H1 (cell line): ENCODE measurements around the gene CHI3L2. TPM values are rescaled to one million over a fixed set of nuclear protein-coding genes. Genes with fewer than 3 reads are reported as not detected.

Source experiments
- ATF3 ChIP-seq: IDR thresholded peaks from 2 replicates; pipeline ENCODE4 v1.6.1; 2011; ENCODE audit warnings: low read depth, mild to moderate bottlenecking, low read length; ENCODE audit not compliant: insufficient read depth
- CTCF ChIP-seq, 3 experiments: IDR thresholded peaks; 1 replicate in 2 of 3; 2 replicates in 1 of 3; pipeline versions ENCODE4 v1.5.1 to v1.6.1; 2011; ENCODE audit warnings: low read length in 3 of 3, mild to moderate bottlenecking in 3 of 3, inconsistent platforms in 2 of 3, low read depth in 1 of 3, moderate library complexity in 1 of 3; ENCODE audit not compliant: insufficient read depth in 1 of 3; ENCODE audit errors: control extremely low read depth in 1 of 3
- HDAC2 ChIP-seq, 2 experiments: fragments of 300-600 bp in 1 of 2; sonication (generic) in 1 of 2; IDR thresholded peaks; 2 replicates each; pipeline ENCODE4 v1.6.1; 2011 to 2012; ENCODE audit warnings: low read depth in 2 of 2, low read length in 2 of 2, mild to moderate bottlenecking in 2 of 2, moderate library complexity in 2 of 2, borderline replicate concordance in 1 of 2, inconsistent platforms in 1 of 2
- POLR2A ChIP-seq, 2 experiments: IDR thresholded peaks; 1 replicate in 1 of 2; 2 replicates in 1 of 2; pipeline ENCODE4 v1.6.1; 2011; ENCODE audit warnings: low read depth in 2 of 2, low read length in 2 of 2, mild to moderate bottlenecking in 2 of 2; ENCODE audit errors: control extremely low read depth in 1 of 2
- TBP ChIP-seq: IDR thresholded peaks from 2 replicates; pipeline ENCODE4 v1.6.1; 2011; ENCODE audit warnings: low read depth, low read length, improper control_type of control experiment
- USF2 ChIP-seq: IDR thresholded peaks from 2 replicates; pipeline ENCODE4 v1.6.1; 2011; ENCODE audit warnings: low read length, improper control_type of control experiment
- polyA plus RNA-seq, 7 experiments: library from polyadenylated mRNA; depleted of rRNA in 3 of 7; stranded (reverse) in 5 of 7; unstranded in 2 of 7; fragments of >200 nt in 5 of 7; fragments of 200-250 nt in 2 of 7; gene quantifications; 1 replicate in 5 of 7; 2 replicates in 1 of 7; 4 replicates in 1 of 7; pipeline versions ENCODE4 v1.2.1 to v1.2.3, GENCODE V29; 2011 to 2013; ENCODE audit warnings: missing spikeins in 2 of 7, mixed read lengths in 2 of 7
- total RNA-seq: library from RNA; stranded (reverse); fragmentation: NEBNext Ultra II Directional; extraction: Animal tissue kit (Norgen Biotek cat#: 25700); gene quantifications from 2 replicates; pipeline ENCODE4 v1.2.1, GENCODE V29; 2021

CHI3L2 gene
- total and polyA plus RNA-seq, 2 of the 8 experiments (the other 6 are each of a cell fraction or from before 2014, with no cell fraction given), result not detected

GRCh38 chr1:111184663-111185062, 42.9 kb upstream of the CHI3L2 start (continued):
- no peak for TF ChIP-seq CTCF (IDR thresholded peaks at IDR 0.05; ENCODE audit: control extremely low read depth in 1 of 3, insufficient read depth in 1 of 3, low read depth in 1 of 3, low read length in 3 of 3)
- TF ChIP-seq ATF3, result no peak
- no peak for TF ChIP-seq HDAC2 (IDR thresholded peaks at IDR 0.05; ENCODE audit: borderline replicate concordance in 1 of 2, low read depth in 2 of 2, low read length in 2 of 2)
- TF ChIP-seq USF2, result no peak
- no peak for TF ChIP-seq TBP
- no peak for TF ChIP-seq POLR2A (IDR thresholded peaks at IDR 0.05; ENCODE audit: control extremely low read depth in 1 of 2, low read depth in 2 of 2, low read length in 2 of 2)
- TF ChIP-seq, all 59 proteins: peak for 0
